ENCODE measurements around the gene XRCC5. TPM values are rescaled to one million over a fixed set of nuclear protein-coding genes. Genes with fewer than 3 reads are reported as not detected.

The XRCC5 gene
- total RNA-seq, 1 experiment from 2014 or later: 618 TPM

DNA sequence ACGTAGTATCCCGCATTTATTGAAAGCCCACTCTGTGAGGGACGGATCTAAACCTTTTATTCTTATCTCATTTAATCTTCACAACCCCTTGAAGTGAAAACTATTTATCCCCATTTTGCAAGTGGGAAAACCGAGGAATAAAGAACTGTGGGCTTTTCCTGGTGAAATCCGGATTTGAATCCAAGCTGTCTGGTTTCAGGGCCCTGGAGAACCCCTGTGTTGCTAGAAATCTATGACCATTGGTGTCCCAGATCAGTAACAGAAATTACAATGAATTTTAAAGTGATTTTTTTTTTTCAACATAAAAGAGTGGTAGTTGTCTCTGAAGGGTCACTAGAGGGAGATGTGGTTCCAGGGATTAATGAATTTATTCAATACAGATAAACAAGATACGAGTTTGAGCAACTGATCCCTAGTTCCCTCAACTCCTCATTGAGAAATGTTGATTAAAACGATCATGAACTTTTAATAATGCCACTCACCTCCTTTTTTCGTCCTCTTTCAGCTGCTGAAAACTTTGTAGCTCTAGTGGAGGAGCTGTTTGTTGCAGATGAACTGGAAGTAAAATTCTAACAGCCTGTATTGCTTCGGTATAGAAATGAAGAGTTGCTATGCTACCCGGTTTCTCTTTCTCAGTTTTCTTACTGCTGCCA, 940 bp downstream of the XRCC5 start:
- peaks cover 18% of the 10 kb centered on the region; the same call in 1 of the 2 replicates for H3K79me2 ChIP-seq (ENCODE audit: insufficient read depth, low read length)
- H4K20me1 ChIP-seq (ENCODE audit: control insufficient read depth, insufficient read depth, insufficient read length): no peaks in the 10 kb centered on the region
- no peak overlapping the region for H2BK5ac ChIP-seq (ENCODE audit: insufficient read length, low read length)
- H2BK20ac ChIP-seq (ENCODE audit: low read depth, low read length, poor library complexity, severe bottlenecking): no peak overlapping the region
- H3K56ac ChIP-seq (ENCODE audit: insufficient read length, low read depth, low read length): no peak overlapping the region
- TF ChIP-seq, protein P1, sequence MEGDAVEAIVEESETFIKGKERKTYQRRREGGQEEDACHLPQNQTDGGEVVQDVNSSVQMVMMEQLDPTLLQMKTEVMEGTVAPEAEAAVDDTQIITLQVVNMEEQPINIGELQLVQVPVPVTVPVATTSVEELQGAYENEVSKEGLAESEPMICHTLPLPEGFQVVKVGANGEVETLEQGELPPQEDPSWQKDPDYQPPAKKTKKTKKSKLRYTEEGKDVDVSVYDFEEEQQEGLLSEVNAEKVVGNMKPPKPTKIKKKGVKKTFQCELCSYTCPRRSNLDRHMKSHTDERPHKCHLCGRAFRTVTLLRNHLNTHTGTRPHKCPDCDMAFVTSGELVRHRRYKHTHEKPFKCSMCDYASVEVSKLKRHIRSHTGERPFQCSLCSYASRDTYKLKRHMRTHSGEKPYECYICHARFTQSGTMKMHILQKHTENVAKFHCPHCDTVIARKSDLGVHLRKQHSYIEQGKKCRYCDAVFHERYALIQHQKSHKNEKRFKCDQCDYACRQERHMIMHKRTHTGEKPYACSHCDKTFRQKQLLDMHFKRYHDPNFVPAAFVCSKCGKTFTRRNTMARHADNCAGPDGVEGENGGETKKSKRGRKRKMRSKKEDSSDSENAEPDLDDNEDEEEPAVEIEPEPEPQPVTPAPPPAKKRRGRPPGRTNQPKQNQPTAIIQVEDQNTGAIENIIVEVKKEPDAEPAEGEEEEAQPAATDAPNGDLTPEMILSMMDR (conservative IDR thresholded peaks at IDR 0.05): peak; percentile 61
- DNase-seq: no peak
- no peak overlapping the region for H3T11ph ChIP-seq (ENCODE audit: low read length)
- no peak overlapping the region for H3K23ac ChIP-seq (ENCODE audit: insufficient read length, low read depth, low read length)
- no peaks in the 10 kb centered on the region for H3K27me3 ChIP-seq (ENCODE audit: insufficient read depth, low read length)
- H3K18ac ChIP-seq (ENCODE audit: insufficient read length, low read depth, low read length): no peak overlapping the region
- peaks cover 5% of the 10 kb centered on the region for H3K23me2 ChIP-seq (ENCODE audit: insufficient read length, low read depth, low read length, poor library complexity, severe bottlenecking)
- H4K5ac ChIP-seq (ENCODE audit: insufficient read length, low read depth, low read length): no peak overlapping the region
- H4K91ac ChIP-seq (ENCODE audit: insufficient read length, low read depth, low read length): no peak overlapping the region
- Mint-ChIP-seq H3K9me3 (peaks cover 0 to 3% of the 10 kb centered on the region in 2 experiments; a peak in 2 of 5 replicates), H3K27ac (peak overlapping the region; percentile 99 to 100 (median 100)), H3K27me3 (ENCODE audit: low read depth) (no peaks in the 10 kb centered on the region), H3K36me3 (ENCODE audit: insufficient read depth in 1 of 3, low read depth in 3 of 3) (peaks cover 35 to 52% (median 45%) of the 10 kb centered on the region in 3 experiments), H3K4me3 (peak overlapping the region; percentile 99 to 100), H3K4me1 (peaks cover 43 to 59% of the 10 kb centered on the region in 2 experiments)
- no peak overlapping the region for H2BK12ac ChIP-seq (ENCODE audit: insufficient read length, low read depth, low read length)
- H3K4me1 ChIP-seq (ENCODE audit: insufficient read depth, low read length): no peaks in the 10 kb centered on the region
- no peak overlapping the region for H4K8ac ChIP-seq (replicated peaks; ENCODE audit: insufficient read length, low read depth, low read length)
- H3K79me1 ChIP-seq (ENCODE audit: insufficient read depth, low read depth, low read length, poor library complexity, severe bottlenecking): no peaks in the 10 kb centered on the region
- H2AK5ac ChIP-seq (ENCODE audit: insufficient read length, low read length): no peak overlapping the region
- no peak overlapping the region for H2BK120ac ChIP-seq (ENCODE audit: low read depth, low read length, poor library complexity, severe bottlenecking)
- no peak overlapping the region for H3K4ac ChIP-seq (ENCODE audit: low read depth, low read length)
- peak overlapping the region; percentile 66 for H3K27ac ChIP-seq (ENCODE audit: insufficient read length, low read depth, low read length)
- no CpG with 5 or more reads among the region's 10 CpGs for WGBS (ENCODE audit: extremely low coverage, insufficient read length, low lambda C conversion rate)
- H2AFZ ChIP-seq (ENCODE audit: low read length): no peak overlapping the region
- H3K4me2 ChIP-seq (ENCODE audit: insufficient read depth, insufficient read length, low read length): peak overlapping the region; percentile 70
- no peaks in the 10 kb centered on the region for H3K9me3 ChIP-seq (ENCODE audit: control insufficient read depth, low read depth, low read length)
- H3K9ac ChIP-seq (ENCODE audit: extremely low read depth, insufficient read length, low read length): peak overlapping the region; percentile 99
- H2BK15ac ChIP-seq (ENCODE audit: low read depth, low read length): no peak overlapping the region
- no peak overlapping the region; the same call in 1 of the 2 replicates for H3K14ac ChIP-seq (ENCODE audit: insufficient read depth, low read length)
